ENCODE results near the gene ZNFX1. TPM values are rescaled to one million over a fixed set of nuclear protein-coding genes. Genes with fewer than 3 reads are reported as not detected.

The ZNFX1 gene
- total RNA-seq, 2 experiments from 2014 or later: 64.2 to 66.6 TPM

DNA sequence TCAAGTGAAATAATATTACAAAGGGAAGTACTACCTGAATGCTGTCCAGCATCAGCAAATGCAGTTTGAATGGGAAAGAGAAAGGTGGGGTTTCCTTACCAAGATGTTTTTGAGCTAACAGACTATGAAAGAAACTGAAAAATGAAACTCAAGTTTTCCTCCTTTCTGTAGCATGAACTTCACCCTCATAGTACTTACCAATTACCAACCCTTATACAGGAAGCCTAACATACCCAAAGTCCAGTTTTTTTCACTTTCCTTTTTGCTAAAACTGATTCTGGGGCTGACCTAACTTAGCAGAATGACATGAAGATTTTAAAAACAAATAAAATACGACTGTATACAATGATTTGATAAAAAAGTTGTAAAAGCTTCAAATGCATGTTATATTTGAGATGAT lies 5.2 kb downstream of the ZNFX1 start:
- POLR2A ChIA-PET: interaction anchor here (1.1 kb wide), 1 partner anchor 20 kb away, joined by 3 read pairs; no protein-coding TSS in a partner anchor
- Mint-ChIP-seq H3K4me1 (peaks cover 59% of the 10 kb centered on the region), H3K4me3 (peak overlapping the region; percentile 65), H3K27ac (peak overlapping the region; percentile 72), H3K36me3 (peaks cover 74% of the 10 kb centered on the region), H3K27me3 (no peaks in the 10 kb centered on the region), H3K9me3 (peaks cover 3% of the 10 kb centered on the region)
- ATAC-seq (ENCODE audit: low read depth): no peak
- DNase-seq: no peak

DNA sequence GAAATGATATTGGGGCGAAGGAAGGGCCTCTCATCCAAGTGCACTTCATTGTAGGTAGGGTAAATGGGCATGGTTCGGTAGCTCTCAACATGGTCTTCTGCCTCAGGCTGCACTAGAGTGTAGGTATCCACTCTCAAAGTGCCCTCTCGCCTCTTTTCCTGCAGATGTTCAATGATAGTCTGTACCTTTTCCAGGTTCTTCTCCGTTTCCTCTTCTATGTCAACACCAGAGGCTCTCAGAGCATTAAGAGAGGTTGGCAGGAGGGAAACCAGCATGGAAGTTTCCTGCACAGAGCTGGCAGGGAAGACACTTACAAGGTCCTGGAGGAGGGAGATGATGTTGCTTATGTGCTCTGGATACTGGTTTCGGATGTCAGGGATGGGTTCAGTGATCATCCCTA lies 7.1 kb downstream of the ZNFX1 start:
- H3K27ac Mint-ChIP-seq: peak overlapping the region; percentile 30

DNA sequence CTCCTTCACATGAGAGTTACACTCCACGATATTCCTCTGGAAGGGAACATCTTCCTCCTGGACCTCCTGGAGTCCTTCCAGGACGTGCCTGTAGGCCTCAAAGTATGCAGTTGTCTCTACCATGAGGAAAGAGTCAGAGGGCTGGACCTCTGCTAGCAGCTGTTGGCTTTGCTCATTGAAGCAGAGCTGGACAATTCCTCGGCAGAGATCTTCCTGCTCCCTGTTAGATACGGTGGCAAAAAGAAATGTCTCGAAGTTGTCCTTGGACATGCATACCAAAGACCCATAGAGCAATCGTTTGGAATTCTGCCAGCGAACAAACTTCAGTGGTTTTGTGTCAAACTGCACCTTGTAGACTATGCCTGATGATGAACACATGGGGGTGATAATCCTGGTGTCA lies 7.7 kb downstream of the ZNFX1 start:
- Mint-ChIP-seq H3K9me3 (peaks cover 3% of the 10 kb centered on the region), H3K27me3 (no peaks in the 10 kb centered on the region), H3K4me3 (peak overlapping the region; percentile 72), H3K36me3 (peaks cover 76% of the 10 kb centered on the region), H3K4me1 (peaks cover 66% of the 10 kb centered on the region), H3K27ac (peak overlapping the region; percentile 30)
- ATAC-seq (ENCODE audit: low read depth): no peak
- DNase-seq: no peak
- POLR2A ChIA-PET: interaction anchor here (0.6 kb wide), 1 partner anchor 922 kb away, joined by 3 read pairs; no protein-coding TSS in a partner anchor

More for the DNA sequence above, 7.1 kb downstream of the ZNFX1 start:
- Mint-ChIP-seq H3K36me3 (peaks cover 78% of the 10 kb centered on the region), H3K4me1 (peaks cover 68% of the 10 kb centered on the region), H3K4me3 (peak overlapping the region; percentile 72), H3K9me3 (peaks cover 3% of the 10 kb centered on the region), H3K27me3 (no peaks in the 10 kb centered on the region)
- DNase-seq (no peak), ATAC-seq (ENCODE audit: low read depth) (no peak)
- POLR2A ChIA-PET: interaction anchor here (0.6 kb wide), 1 partner anchor 921 kb away, joined by 3 read pairs; no protein-coding TSS in a partner anchor

DNA sequence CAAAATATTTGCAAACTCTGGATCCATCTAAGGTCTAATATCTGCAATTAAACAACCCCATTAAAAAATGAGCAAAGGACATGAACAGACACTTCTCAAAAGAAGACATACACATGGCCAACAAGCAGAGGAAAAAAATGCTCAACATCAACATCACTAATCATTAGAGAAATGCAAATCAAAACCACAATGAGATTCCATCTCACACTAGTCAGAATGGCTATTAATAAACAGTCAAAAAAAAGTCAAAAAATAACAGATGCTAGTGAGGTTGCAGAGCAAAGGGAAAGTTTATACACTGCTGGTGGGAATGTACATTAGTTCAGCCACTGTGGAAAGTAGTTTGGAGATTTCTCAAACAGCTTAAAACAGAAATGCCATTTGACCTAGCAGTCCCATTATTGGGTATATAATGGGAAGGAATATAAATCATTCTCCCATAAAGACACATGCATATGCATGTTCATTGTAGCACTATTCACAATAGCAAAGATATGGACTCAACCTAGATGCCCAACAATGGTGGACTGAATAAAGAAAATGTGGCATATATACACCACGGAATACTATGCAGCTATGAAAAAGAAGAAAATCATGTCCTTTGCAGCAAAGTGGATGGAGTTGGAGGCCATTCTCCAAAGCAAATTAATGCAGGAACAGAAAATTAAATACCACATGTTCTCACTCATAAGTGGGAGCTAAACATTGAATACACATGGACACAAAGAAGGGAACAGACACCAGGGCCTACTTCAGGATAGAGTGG lies 9.1 kb downstream of the ZNFX1 start:
- H3K27ac Mint-ChIP-seq: peak overlapping the region; percentile 3
- no peak for ATAC-seq (ENCODE audit: low read depth)
- H3K36me3 Mint-ChIP-seq: peaks cover 78% of the 10 kb centered on the region
- peaks cover 61% of the 10 kb centered on the region for H3K4me1 Mint-ChIP-seq
- H3K4me3 Mint-ChIP-seq: peak overlapping the region; percentile 72
- DNase-seq: no peak
- no peaks in the 10 kb centered on the region for H3K27me3 Mint-ChIP-seq
- H3K9me3 Mint-ChIP-seq: peaks cover 3% of the 10 kb centered on the region
- POLR2A ChIA-PET: interaction anchor here (0.6 to 2.6 kb wide), 2 partner anchors 8 to 10 kb away, joined by 3 to 15 read pairs; partner anchors contain the start of gene ZNFX1

DNA sequence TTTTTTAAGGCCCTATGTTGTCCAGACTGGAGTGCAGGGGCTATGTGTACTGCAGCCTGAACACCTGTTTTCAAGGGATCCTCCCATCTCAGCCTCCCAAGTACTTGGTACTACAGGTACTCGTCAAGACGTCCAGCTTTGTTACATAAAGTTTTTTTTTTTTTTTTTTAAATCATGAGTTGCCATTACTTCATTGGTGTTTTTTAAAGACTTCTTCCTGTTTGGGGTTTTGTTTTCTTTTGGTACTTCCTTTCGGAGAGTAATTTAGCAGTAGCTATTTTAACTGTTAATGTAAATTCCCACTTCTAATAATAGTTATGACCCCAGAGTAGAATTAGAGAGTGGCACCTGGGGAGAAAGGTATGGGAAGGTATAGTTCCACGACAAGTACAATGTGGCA lies 10.5 kb downstream of the ZNFX1 start:
- Mint-ChIP-seq H3K9me3 (peaks cover 3% of the 10 kb centered on the region), H3K4me3 (peak overlapping the region; percentile 77), H3K36me3 (peaks cover 81% of the 10 kb centered on the region), H3K27ac (peak overlapping the region; percentile 82), H3K27me3 (no peaks in the 10 kb centered on the region), H3K4me1 (peaks cover 53% of the 10 kb centered on the region)
- no peak for ATAC-seq (ENCODE audit: low read depth)
- POLR2A ChIA-PET: interaction anchor here (0.7 to 2.6 kb wide), 6 partner anchors 9 to 33 kb away, joined by 3 to 15 read pairs (median 4); partner anchors contain the start of gene ZNFX1
- DNase-seq: no peak

DNA sequence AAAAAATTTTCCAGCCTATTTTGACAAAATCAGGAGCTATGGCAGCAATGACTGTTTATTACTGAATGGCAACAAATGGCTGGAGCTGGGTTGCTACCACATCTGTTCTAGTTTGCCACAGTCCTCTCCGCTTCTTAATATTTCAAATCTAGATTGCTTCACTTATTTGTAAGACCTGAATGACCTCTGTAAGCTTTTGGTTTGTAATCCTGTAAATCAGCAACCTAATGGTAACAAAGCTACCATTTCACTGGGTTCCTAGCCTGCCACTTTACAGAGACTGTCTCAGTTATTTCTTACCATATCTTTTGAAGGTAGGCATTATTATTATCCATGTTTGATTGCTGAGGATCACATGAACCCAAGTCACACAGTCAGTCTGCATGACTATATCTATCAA lies 15.4 kb downstream of the ZNFX1 start:
- Mint-ChIP-seq H3K9me3 (no peaks in the 10 kb centered on the region), H3K27me3 (no peaks in the 10 kb centered on the region), H3K36me3 (peaks cover 57% of the 10 kb centered on the region), H3K27ac (no peak overlapping the region), H3K4me1 (peaks cover 18% of the 10 kb centered on the region), H3K4me3 (no peak overlapping the region)
- no peak for ATAC-seq (ENCODE audit: low read depth)
- DNase-seq: no peak
- POLR2A ChIA-PET: interaction anchor here (0.6 to 2.0 kb wide), 5 partner anchors 13 to 215 kb away, joined by 3 to 10 read pairs (median 4); no protein-coding TSS in a partner anchor

DNA sequence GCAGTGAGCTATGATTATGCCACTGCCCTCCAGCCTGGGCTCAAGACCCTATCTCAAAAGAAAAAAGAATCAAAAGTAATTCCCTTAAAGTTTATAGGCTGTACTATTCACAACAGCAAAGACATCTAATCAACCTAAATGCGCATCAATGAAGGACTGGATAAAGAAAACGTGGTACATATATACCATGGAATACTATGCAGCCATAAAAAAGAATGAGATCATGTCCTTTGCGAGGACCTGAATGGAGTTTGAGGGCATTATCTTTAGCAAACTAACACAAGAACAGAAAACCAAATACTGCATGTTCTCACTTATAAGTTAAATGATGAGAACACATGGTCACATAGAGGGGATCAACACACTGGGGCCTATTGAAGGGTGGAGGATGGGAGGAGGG lies 16.7 kb downstream of the ZNFX1 start:
- H3K36me3 Mint-ChIP-seq: peaks cover 47% of the 10 kb centered on the region
- H3K9me3 Mint-ChIP-seq: no peaks in the 10 kb centered on the region
- DNase-seq: no peak
- no peak overlapping the region for H3K27ac Mint-ChIP-seq
- POLR2A ChIA-PET: no interaction called here
- H3K27me3 Mint-ChIP-seq: no peaks in the 10 kb centered on the region
- no peak for ATAC-seq (ENCODE audit: low read depth)
- no peak overlapping the region for H3K4me3 Mint-ChIP-seq
- H3K4me1 Mint-ChIP-seq: peaks cover 10% of the 10 kb centered on the region

DNA sequence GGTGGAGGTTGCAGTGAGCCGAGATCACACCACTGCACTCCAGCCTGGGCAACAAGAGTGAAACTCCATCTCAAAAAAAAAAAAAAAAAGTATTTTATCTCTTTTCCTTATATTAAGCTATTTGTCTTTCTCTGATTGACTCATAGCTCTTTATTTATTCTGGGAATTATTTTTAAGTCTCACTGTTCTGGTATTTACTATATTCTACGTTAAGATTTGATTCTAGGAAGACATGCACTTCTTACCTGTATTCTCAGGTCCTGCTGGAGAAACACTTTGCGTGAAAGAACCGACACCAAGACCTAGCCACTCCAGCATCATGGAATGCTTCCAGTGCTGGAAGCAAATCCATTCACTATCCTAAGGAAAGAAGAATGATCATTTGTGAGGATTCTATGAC lies 17.6 kb downstream of the ZNFX1 start:
- peaks cover 51% of the 10 kb centered on the region for H3K36me3 Mint-ChIP-seq
- DNase-seq: no peak
- no peak for ATAC-seq (ENCODE audit: low read depth)
- no peaks in the 10 kb centered on the region for H3K9me3 Mint-ChIP-seq
- POLR2A ChIA-PET: interaction anchor here (0.7 kb wide), 1 partner anchor 13 kb away, joined by 3 read pairs; no protein-coding TSS in a partner anchor
- H3K4me1 Mint-ChIP-seq: peaks cover 5% of the 10 kb centered on the region
- no peak overlapping the region for H3K27ac Mint-ChIP-seq
- no peak overlapping the region for H3K4me3 Mint-ChIP-seq
- no peaks in the 10 kb centered on the region for H3K27me3 Mint-ChIP-seq

DNA sequence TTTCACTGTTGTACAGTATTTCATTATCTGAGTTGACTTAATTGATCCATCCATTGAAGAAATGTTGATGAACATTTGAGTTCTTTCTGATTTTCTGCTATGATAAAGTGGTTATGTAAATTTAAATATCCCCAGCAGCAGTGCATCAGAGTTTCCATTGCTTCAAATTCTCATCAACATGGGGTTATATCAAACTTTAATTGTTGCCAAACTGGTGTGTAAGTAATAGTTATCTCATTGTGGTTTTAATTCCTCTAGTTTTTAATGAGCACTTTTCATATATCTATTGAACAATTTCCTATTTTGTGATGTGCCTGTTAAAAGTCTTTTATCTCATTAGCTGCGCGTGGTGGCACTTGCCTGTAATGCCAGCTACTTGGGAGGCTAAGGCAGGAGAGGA lies 18.1 kb downstream of the ZNFX1 start:
- peaks cover 50% of the 10 kb centered on the region for H3K36me3 Mint-ChIP-seq
- ATAC-seq (ENCODE audit: low read depth) (no peak), DNase-seq (no peak)
- no peak overlapping the region for H3K4me3 Mint-ChIP-seq
- POLR2A ChIA-PET: interaction anchor here (0.7 kb wide), 1 partner anchor 12 kb away, joined by 3 read pairs; no protein-coding TSS in a partner anchor
- H3K4me1 Mint-ChIP-seq: peaks cover 5% of the 10 kb centered on the region
- no peaks in the 10 kb centered on the region for H3K27me3 Mint-ChIP-seq
- H3K27ac Mint-ChIP-seq: peak overlapping the region; percentile 19
- H3K9me3 Mint-ChIP-seq: no peaks in the 10 kb centered on the region

DNA sequence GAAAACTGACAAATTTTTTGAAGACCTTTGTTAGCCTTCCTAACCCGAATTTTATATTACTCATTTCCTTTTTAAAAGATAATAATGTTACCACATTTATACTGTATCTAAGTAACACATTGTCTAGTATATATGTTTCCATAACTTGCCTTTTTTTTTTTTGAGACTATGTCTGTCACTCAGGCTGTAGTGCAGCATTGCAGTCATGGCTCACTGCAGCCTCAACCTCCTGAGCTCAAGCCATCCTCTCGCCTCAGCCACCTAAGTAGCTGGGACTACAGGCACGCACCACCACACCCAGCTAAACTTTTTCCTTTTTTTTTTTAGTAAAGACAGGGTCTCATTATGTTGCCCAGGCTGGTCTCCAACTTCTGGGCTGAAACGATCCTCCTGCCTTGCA lies 18.6 kb downstream of the ZNFX1 start:
- ATAC-seq (ENCODE audit: low read depth) (no peak), DNase-seq (no peak)
- Mint-ChIP-seq H3K27ac (peak overlapping the region; percentile 19), H3K9me3 (no peaks in the 10 kb centered on the region), H3K27me3 (no peaks in the 10 kb centered on the region), H3K4me1 (peaks cover 5% of the 10 kb centered on the region), H3K4me3 (no peak overlapping the region), H3K36me3 (peaks cover 50% of the 10 kb centered on the region)
- POLR2A ChIA-PET: interaction anchor here (0.7 kb wide), 1 partner anchor 12 kb away, joined by 3 read pairs; no protein-coding TSS in a partner anchor

DNA sequence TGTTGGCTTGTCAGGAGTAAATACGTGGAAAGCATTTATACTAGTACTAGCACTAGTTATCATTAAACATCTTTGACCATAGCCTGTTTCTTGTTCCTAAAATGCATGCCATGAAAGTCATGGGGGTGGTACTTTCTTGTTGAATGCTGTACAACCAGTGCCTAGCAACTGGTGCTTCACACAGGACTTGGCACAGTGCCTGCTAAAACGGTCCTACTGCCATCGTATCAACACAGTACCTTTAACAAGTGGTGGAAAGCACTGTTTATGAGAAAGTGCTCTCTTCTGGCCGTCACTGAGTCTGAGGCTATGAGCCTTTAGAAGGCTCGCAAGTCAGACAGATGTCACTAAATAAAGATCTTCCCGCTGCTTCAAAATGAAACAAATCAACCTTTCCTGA lies 21.6 kb downstream of the ZNFX1 start:
- Mint-ChIP-seq H3K4me3 (no peak overlapping the region), H3K27ac (no peak overlapping the region), H3K9me3 (no peaks in the 10 kb centered on the region), H3K27me3 (no peaks in the 10 kb centered on the region), H3K4me1 (peaks cover under 1% of the 10 kb centered on the region), H3K36me3 (peaks cover 44% of the 10 kb centered on the region)
- POLR2A ChIA-PET: no interaction called here
- DNase-seq (no peak), ATAC-seq (ENCODE audit: low read depth) (no peak)

DNA sequence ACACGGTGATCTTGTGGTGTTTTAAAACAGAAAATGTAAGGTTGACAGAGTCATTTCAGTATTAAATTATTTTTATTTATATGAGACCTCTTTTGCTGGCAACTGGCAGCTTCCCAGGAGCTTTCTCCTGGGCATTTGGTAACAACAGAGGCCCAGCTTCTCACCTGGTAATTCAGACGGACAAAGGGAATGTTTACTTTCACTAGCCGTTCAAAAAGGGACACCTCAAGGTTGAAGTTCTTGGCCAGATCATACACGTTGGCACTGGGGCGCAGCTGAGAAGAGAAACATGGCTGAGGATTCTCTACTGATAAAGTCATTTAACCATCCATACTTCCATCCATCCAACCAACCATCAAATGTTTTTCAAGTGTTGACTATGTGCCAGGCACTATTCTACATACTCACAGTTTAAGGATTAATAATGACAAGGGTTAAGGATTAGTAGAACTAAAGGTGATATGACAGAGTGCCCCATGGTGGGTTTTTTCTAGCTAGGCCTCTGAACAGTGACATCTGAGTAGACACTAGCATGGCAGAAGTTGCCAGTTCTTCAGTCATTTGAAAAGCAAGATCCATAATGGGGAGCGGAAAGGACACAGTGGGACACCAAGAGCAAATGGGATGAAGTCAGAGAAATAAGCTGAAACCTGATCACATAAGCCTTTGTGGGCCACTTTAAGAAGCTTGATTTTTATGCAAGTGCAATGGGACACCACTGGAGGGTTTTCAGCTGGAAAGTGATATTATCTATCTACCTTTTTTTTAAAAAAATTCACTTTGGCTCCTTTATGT lies 25.1 kb downstream of the ZNFX1 start:
- POLR2A ChIA-PET: interaction anchor here (0.7 to 1.7 kb wide), 3 partner anchors 11 to 50 kb away, joined by 3 to 6 read pairs (median 4); no protein-coding TSS in a partner anchor
- no peak overlapping the region for H3K4me3 Mint-ChIP-seq
- H3K9me3 Mint-ChIP-seq: no peaks in the 10 kb centered on the region
- ATAC-seq (ENCODE audit: low read depth) (no peak), DNase-seq (no peak)
- no peaks in the 10 kb centered on the region for H3K27me3 Mint-ChIP-seq
- no peak overlapping the region for H3K27ac Mint-ChIP-seq
- peaks cover 1% of the 10 kb centered on the region for H3K4me1 Mint-ChIP-seq
- H3K36me3 Mint-ChIP-seq: peaks cover 41% of the 10 kb centered on the region
